ENCODE measurements around the gene STXBP6. TPM values are rescaled to one million over a fixed set of nuclear protein-coding genes. Genes with fewer than 3 reads are reported as not detected.

STXBP6 gene
- polyA plus RNA-seq, 1 donor from 2014 or later = 14.6 TPM

DNA sequence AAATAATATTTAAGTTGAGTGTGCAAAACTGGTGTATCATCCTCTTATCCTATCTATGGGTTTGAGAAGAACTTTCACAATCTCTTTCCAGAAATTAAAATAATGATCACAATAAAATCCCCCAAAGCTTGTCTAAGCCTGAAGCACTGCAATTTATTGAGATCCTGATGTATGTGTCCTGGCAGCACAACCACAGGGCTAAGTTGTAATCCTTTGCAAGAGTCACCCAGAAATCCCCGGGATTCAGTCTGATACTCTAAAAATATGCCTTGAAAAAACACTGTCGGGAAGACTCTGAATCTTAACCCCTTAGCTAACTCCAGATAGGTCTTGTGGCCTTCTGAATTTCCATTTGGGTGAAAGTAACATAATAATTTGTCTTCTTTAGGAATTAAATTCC, 40.3 kb upstream of the STXBP6 start:
- H3K4me2 ChIP-seq (ENCODE audit: low read length) = no peak overlapping the region
- H3K9me2 ChIP-seq (ENCODE audit: insufficient read depth, low read length) = no peaks in the 10 kb centered on the region
- no peaks in the 10 kb centered on the region for H3F3A ChIP-seq (ENCODE audit: insufficient read depth, low read length, poor library complexity, severe bottlenecking)
- no peak overlapping the region for H2AFZ ChIP-seq (ENCODE audit: low read depth, low read length)
- no peaks in the 10 kb centered on the region for H3K27me3 ChIP-seq (ENCODE audit: insufficient read depth, low read depth, low read length)
- no peaks in the 10 kb centered on the region for H3K79me2 ChIP-seq (replicated peaks; ENCODE audit: insufficient read depth, low read length)
- H3K4me3 ChIP-seq (ENCODE audit: low read length) = no peak overlapping the region
- no peaks in the 10 kb centered on the region for H3K36me3 ChIP-seq (ENCODE audit: insufficient read depth, low read length)
- no peaks in the 10 kb centered on the region for H3K9me3 ChIP-seq (ENCODE audit: low read length)
- H3K27ac ChIP-seq (ENCODE audit: low read length) = no peak overlapping the region
- TF ChIP-seq TAF1 (IDR thresholded peaks at IDR 0.05; ENCODE audit: low read depth) (no peak), POLR2AphosphoS5 (IDR thresholded peaks at IDR 0.05) (no peak), MXI1 (conservative IDR thresholded peaks at IDR 0.05; ENCODE audit: poor library complexity, severe bottlenecking) (no peak), CTCF (IDR thresholded peaks at IDR 0.05; ENCODE audit: poor library complexity, severe bottlenecking) (no peak), SMC3 (conservative IDR thresholded peaks at IDR 0.05; ENCODE audit: poor library complexity) (no peak), RAD21 (conservative IDR thresholded peaks at IDR 0.05) (no peak), EP300 (conservative IDR thresholded peaks at IDR 0.05; ENCODE audit: poor library complexity, severe bottlenecking) (no peak), EZH2 (IDR thresholded peaks at IDR 0.05; ENCODE audit: borderline replicate concordance, insufficient read depth, low read length, poor library complexity, severe bottlenecking) (no peak)
- TF ChIP-seq, protein P1, sequence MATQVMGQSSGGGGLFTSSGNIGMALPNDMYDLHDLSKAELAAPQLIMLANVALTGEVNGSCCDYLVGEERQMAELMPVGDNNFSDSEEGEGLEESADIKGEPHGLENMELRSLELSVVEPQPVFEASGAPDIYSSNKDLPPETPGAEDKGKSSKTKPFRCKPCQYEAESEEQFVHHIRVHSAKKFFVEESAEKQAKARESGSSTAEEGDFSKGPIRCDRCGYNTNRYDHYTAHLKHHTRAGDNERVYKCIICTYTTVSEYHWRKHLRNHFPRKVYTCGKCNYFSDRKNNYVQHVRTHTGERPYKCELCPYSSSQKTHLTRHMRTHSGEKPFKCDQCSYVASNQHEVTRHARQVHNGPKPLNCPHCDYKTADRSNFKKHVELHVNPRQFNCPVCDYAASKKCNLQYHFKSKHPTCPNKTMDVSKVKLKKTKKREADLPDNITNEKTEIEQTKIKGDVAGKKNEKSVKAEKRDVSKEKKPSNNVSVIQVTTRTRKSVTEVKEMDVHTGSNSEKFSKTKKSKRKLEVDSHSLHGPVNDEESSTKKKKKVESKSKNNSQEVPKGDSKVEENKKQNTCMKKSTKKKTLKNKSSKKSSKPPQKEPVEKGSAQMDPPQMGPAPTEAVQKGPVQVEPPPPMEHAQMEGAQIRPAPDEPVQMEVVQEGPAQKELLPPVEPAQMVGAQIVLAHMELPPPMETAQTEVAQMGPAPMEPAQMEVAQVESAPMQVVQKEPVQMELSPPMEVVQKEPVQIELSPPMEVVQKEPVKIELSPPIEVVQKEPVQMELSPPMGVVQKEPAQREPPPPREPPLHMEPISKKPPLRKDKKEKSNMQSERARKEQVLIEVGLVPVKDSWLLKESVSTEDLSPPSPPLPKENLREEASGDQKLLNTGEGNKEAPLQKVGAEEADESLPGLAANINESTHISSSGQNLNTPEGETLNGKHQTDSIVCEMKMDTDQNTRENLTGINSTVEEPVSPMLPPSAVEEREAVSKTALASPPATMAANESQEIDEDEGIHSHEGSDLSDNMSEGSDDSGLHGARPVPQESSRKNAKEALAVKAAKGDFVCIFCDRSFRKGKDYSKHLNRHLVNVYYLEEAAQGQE (IDR thresholded peaks at IDR 0.05; ENCODE audit: borderline replicate concordance) = no peak
- no peaks in the 10 kb centered on the region for H4K20me1 ChIP-seq (ENCODE audit: insufficient read depth)
- no peak overlapping the region for H3K9ac ChIP-seq (ENCODE audit: low read length)

GRCh38 chr14:25089496-25089895, 39.5 kb upstream of the STXBP6 start:
- no peak overlapping the region for H3K4me2 ChIP-seq (ENCODE audit: low read length)
- TF ChIP-seq POLR2AphosphoS5 (IDR thresholded peaks at IDR 0.05) = no peak
- TF ChIP-seq, protein P1 (IDR thresholded peaks at IDR 0.05; ENCODE audit: borderline replicate concordance) = no peak
- TF ChIP-seq EZH2 (IDR thresholded peaks at IDR 0.05; ENCODE audit: borderline replicate concordance, insufficient read depth, low read length, poor library complexity, severe bottlenecking) = no peak
- TF ChIP-seq TAF1 (IDR thresholded peaks at IDR 0.05; ENCODE audit: low read depth) = no peak
- no peak for TF ChIP-seq SMC3 (conservative IDR thresholded peaks at IDR 0.05; ENCODE audit: poor library complexity)
- TF ChIP-seq EP300 (conservative IDR thresholded peaks at IDR 0.05; ENCODE audit: poor library complexity, severe bottlenecking) = no peak
- no peak for TF ChIP-seq MXI1 (conservative IDR thresholded peaks at IDR 0.05; ENCODE audit: poor library complexity, severe bottlenecking)
- TF ChIP-seq RAD21 (conservative IDR thresholded peaks at IDR 0.05) = no peak
- TF ChIP-seq CTCF (IDR thresholded peaks at IDR 0.05; ENCODE audit: poor library complexity, severe bottlenecking) = no peak
- H3K9me3 ChIP-seq (ENCODE audit: low read length) = no peaks in the 10 kb centered on the region
- H3K9me2 ChIP-seq (ENCODE audit: insufficient read depth, low read length) = no peaks in the 10 kb centered on the region
- no peaks in the 10 kb centered on the region for H4K20me1 ChIP-seq (ENCODE audit: insufficient read depth)
- H3K4me3 ChIP-seq (ENCODE audit: low read length) = no peak overlapping the region
- H2AFZ ChIP-seq (ENCODE audit: low read depth, low read length) = no peak overlapping the region
- H3K36me3 ChIP-seq (ENCODE audit: insufficient read depth, low read length) = no peaks in the 10 kb centered on the region
- H3K27ac ChIP-seq (ENCODE audit: low read length) = no peak overlapping the region
- no peak overlapping the region for H3K9ac ChIP-seq (ENCODE audit: low read length)
- H3F3A ChIP-seq (ENCODE audit: insufficient read depth, low read length, poor library complexity, severe bottlenecking) = no peaks in the 10 kb centered on the region
- no peaks in the 10 kb centered on the region for H3K79me2 ChIP-seq (replicated peaks; ENCODE audit: insufficient read depth, low read length)
- no peaks in the 10 kb centered on the region for H3K27me3 ChIP-seq (ENCODE audit: insufficient read depth, low read depth, low read length)

All from neural cell (in vitro differentiated cells).